A549 (cell line): ENCODE data around the gene SEMA3C. TPM values are rescaled to one million over a fixed set of nuclear protein-coding genes. Genes with fewer than 3 reads are reported as not detected.
A peak's percentile ranks its signal among the peaks of the same experiment; 100 is the strongest.
"Not testable (repeated sequence)": the region's sequence is repeated elsewhere in the genome, so short reads cannot be mapped to it uniquely, and the experiment has no call there.

ENCODE experiments used
- ATAC-seq, 2 experiments: fragments of 200-7000 bp in 1 of 2; fragments of >200 bp in 1 of 2; cut with Nextera tagmentation in 1 of 2; cut with Tn5 transposase in 1 of 2; 3 replicates each; pipeline versions ENCODE4 v1.8.0 to v1.9.1; 2018 to 2020; ENCODE audit warnings: mild to moderate bottlenecking in 1 of 2, moderate library complexity in 1 of 2
- CTCF ChIA-PET: fragments of 300-600 bp; sonication (Branson Sonifier 250); formaldehyde crosslinking; extraction: SDS; loops from one replicate; lab custom pipeline; 2021; ENCODE audit warnings: antibody characterized with exemption, inconsistent platforms; lab: Yijun Ruan, JAX
- POLR2A ChIA-PET: fragments of 350-600 bp; formaldehyde crosslinking; extraction: SDS; loops from one replicate; lab custom pipeline; 2021; ENCODE audit warnings: antibody characterized with exemption, inconsistent platforms; lab: Yijun Ruan, JAX
- DNase-seq, 2 experiments: peaks; one replicate each; pipeline versions ENCODE4 v3.0.0 to v3.0.0-alpha.2; 2011 to 2016; ENCODE audit warnings: low read depth in 1 of 2, low spot score in 1 of 2
- FAIRE-seq: peaks from 2 replicates; lab custom pipeline; 2011; peaks lifted over from hg19 to GRCh38; lab: Jason Lieb, UNC
- H3K27ac ChIP-seq, 2 experiments: fragments of >200 bp; sonication (Bioruptor Twin); formaldehyde crosslinking; 3 replicates each; pipeline ENCODE4 v1.5.1; 2016 to 2017
- H3K4me1 ChIP-seq: fragments of >200 bp; sonication (Bioruptor Twin); formaldehyde crosslinking; 3 replicates; pipeline ENCODE4 v1.6.1; 2016
- H3K4me2 ChIP-seq: fragments of >200 bp; sonication (Bioruptor Twin); formaldehyde crosslinking; 3 replicates; pipeline ENCODE4 v1.6.1; 2016
- H3K4me3 ChIP-seq: fragments of >200 bp; sonication (Bioruptor Twin); formaldehyde crosslinking; 3 replicates; pipeline ENCODE4 v1.5.1; 2016
- H3K9me3 ChIP-seq: fragments of >200 bp; sonication (Bioruptor Twin); formaldehyde crosslinking; 3 replicates; pipeline ENCODE4 v1.6.1; 2016
- ATOH8 ChIP-seq: fragments of 250-450 bp; sonication (Bioruptor Pico); IDR thresholded peaks from 2 replicates; pipeline ENCODE4 v1.5.0; 2020; ENCODE audit warnings: low read depth, mild to moderate bottlenecking, moderate library complexity
- BCL3 ChIP-seq: fragments of >200 bp; sonication (Bioruptor Twin); formaldehyde crosslinking; IDR thresholded peaks from 3 replicates; pipeline ENCODE4 v1.6.1; 2016
- BHLHE40 ChIP-seq: IDR thresholded peaks from 2 replicates; pipeline ENCODE4 v1.6.1; 2012; ENCODE audit warnings: low read depth, low read length, inconsistent platforms
- CBX2 ChIP-seq: fragments of 200-600 bp; sonication (generic); IDR thresholded peaks from 2 replicates; pipeline ENCODE4 v1.6.1; 2016; ENCODE audit warnings: low read depth, mild to moderate bottlenecking, borderline replicate concordance
- CBX8 ChIP-seq: fragments of 200-600 bp; sonication (generic); IDR thresholded peaks from 2 replicates; pipeline ENCODE4 v1.6.1; 2016
- CHD2 ChIP-seq: fragments of 150-350 bp; IDR thresholded peaks from 2 replicates; pipeline ENCODE4 v1.6.1; 2014; ENCODE audit warnings: low read length; ENCODE audit not compliant: partially characterized antibody
- CHD4 ChIP-seq: fragments of 200-600 bp; sonication (generic); IDR thresholded peaks from 2 replicates; pipeline ENCODE4 v1.6.1; 2016; ENCODE audit warnings: antibody characterized with exemption, mild to moderate bottlenecking, borderline replicate concordance
- CTCF ChIP-seq: fragments of >200 bp; sonication (Bioruptor Twin); formaldehyde crosslinking; IDR thresholded peaks from 3 replicates; pipeline ENCODE4 v1.5.1; 2016
- EHF ChIP-seq: fragments of 250-450 bp; sonication (Bioruptor Pico); IDR thresholded peaks from 2 replicates; pipeline ENCODE4 v1.5.0; 2020; ENCODE audit warnings: mild to moderate bottlenecking
- EP300 ChIP-seq, 2 experiments: fragments of >200 bp; sonication (Bioruptor Twin); formaldehyde crosslinking; IDR thresholded peaks; 2 replicates in 1 of 2; 3 replicates in 1 of 2; pipeline ENCODE4 v1.6.1; 2016 to 2017
- GATA3 ChIP-seq: IDR thresholded peaks from 2 replicates; pipeline ENCODE4 v1.6.1; 2012; ENCODE audit warnings: borderline replicate concordance
- HDAC2 ChIP-seq: fragments of 200-600 bp; sonication (generic); IDR thresholded peaks from 2 replicates; pipeline ENCODE4 v1.6.1; 2016
- HOXA7 ChIP-seq: fragments of 250-450 bp; sonication (Bioruptor Pico); IDR thresholded peaks from 2 replicates; pipeline ENCODE4 v1.5.0; 2020; ENCODE audit warnings: mild to moderate bottlenecking, moderate library complexity
- KDM1A ChIP-seq: fragments of 200-600 bp; sonication (generic); IDR thresholded peaks from 2 replicates; pipeline ENCODE4 v1.6.1; 2016; ENCODE audit warnings: low read depth, mild to moderate bottlenecking
- MAFK ChIP-seq: fragments of 450-650 bp; IDR thresholded peaks from 2 replicates; pipeline ENCODE4 v1.6.1; 2014; ENCODE audit not compliant: partially characterized antibody
- MYC ChIP-seq: IDR thresholded peaks from 2 replicates; pipeline ENCODE4 v1.6.1; 2012; ENCODE audit warnings: mild to moderate bottlenecking, inconsistent platforms, low read length, improper control_type of control experiment, borderline replicate concordance
- NPAS2 ChIP-seq: fragments of 250-450 bp; sonication (Bioruptor Pico); IDR thresholded peaks from 2 replicates; pipeline ENCODE4 v1.8.0; 2022; ENCODE audit warnings: mild to moderate bottlenecking, moderate library complexity, borderline replicate concordance
- PHF8 ChIP-seq: fragments of 200-600 bp; sonication (generic); IDR thresholded peaks from 2 replicates; pipeline ENCODE4 v1.6.1; 2016; ENCODE audit warnings: low read depth, mild to moderate bottlenecking, antibody characterized with exemption, moderate library complexity, borderline replicate concordance
- POLR2A ChIP-seq: IDR thresholded peaks from 2 replicates; pipeline ENCODE4 v1.6.1; 2012; ENCODE audit warnings: mild to moderate bottlenecking, low read length
- POLR2AphosphoS2 ChIP-seq: conservative IDR thresholded peaks from 2 replicates; pipeline ENCODE4 v1.6.1; 2012; ENCODE audit warnings: low read length, improper control_type of control experiment, inconsistent platforms
- RARB ChIP-seq: fragments of 250-450 bp; sonication (Bioruptor Pico); IDR thresholded peaks from 2 replicates; pipeline ENCODE4 v1.8.0; 2021; ENCODE audit warnings: mild to moderate bottlenecking, moderate library complexity
- REST ChIP-seq: fragments of 200-600 bp; sonication (generic); IDR thresholded peaks from 2 replicates; pipeline ENCODE4 v1.6.1; 2016; ENCODE audit warnings: antibody characterized with exemption, mild to moderate bottlenecking, moderate library complexity
- SREBF2 ChIP-seq: fragments of 450-650 bp; IDR thresholded peaks from 2 replicates; pipeline ENCODE4 v1.6.1; 2014; ENCODE audit warnings: mild to moderate bottlenecking, moderate library complexity
- TFCP2L1 ChIP-seq: fragments of 250-450 bp; sonication (Bioruptor Pico); IDR thresholded peaks from 2 replicates; pipeline ENCODE4 v1.5.0; 2021; ENCODE audit warnings: mild to moderate bottlenecking
- TP53 ChIP-seq: fragments of 250-450 bp; sonication (Bioruptor Pico); IDR thresholded peaks from 2 replicates; pipeline ENCODE4 v1.5.0; 2021; ENCODE audit warnings: mild to moderate bottlenecking, moderate library complexity
- ZSCAN20 ChIP-seq: fragments of 250-450 bp; sonication (Bioruptor Pico); IDR thresholded peaks from 2 replicates; pipeline ENCODE4 v1.8.0; 2022; ENCODE audit warnings: mild to moderate bottlenecking, moderate library complexity
- WGBS: methylation state at CpG from one replicate; pipeline ENCODE4 v1.1.6; 2017; ENCODE audit errors: missing lambda C conversion rate; 5-methylcytosine and 5-hydroxymethylcytosine counted together
- polyA plus RNA-seq, 4 experiments: library from polyadenylated mRNA; depleted of rRNA in 3 of 4; stranded (reverse); fragments of >200 nt; fragmentation: RNase III in 1 of 4; extraction: RNeasy Plus Mini Kit Qiagen cat#74134 plus additional on column Dnase treatment in 1 of 4; gene quantifications; 2 replicates in 3 of 4; 3 replicates in 1 of 4; pipeline ENCODE4 v1.2.3, GENCODE V29; 2011 to 2017

The SEMA3C gene
- polyA plus RNA-seq, 2 of the 4 experiments (the other 2 are of a cell fraction) = 78.1 to 212 TPM

- CTCF ChIA-PET = interaction anchor here (1.0 to 1.4 kb wide), 2 partner anchors 10 to 13 kb away, joined by 3 to 4 read pairs; no protein-coding TSS in a partner anchor
- no peak for FAIRE-seq
- Histone ChIP-seq H3K4me2 (no peak overlapping the region), H3K27ac (peak overlapping the region in 1 of 2 experiments; percentile 25; a peak in 1 of 6 replicates), H3K4me3 (no peak overlapping the region), H3K9me3 (peaks cover 4% of the 10 kb centered on the region; the same call in 1 of the 3 replicates), H3K4me1 (no peaks in the 10 kb centered on the region)
- DNase-seq = no peak
- TF ChIP-seq ATOH8 (CRISPR knock-in tag) (no peak), CTCF (no peak), CHD2 (no peak), EP300 (IDR thresholded peaks at IDR 0.05) (no peak), NPAS2 (CRISPR knock-in tag) (no peak), POLR2AphosphoS2 (no peak), RARB (CRISPR knock-in tag) (no peak)
- 79% methylated on average over 3 of the region's 3 CpGs for WGBS
- ATAC-seq = no peak
- POLR2A ChIA-PET = no interaction called here
Observed at GRCh38 chr7:80929619-80930018, 10.8 kb upstream of the SEMA3C start.

- FAIRE-seq, DNase-seq, H3K4me2 ChIP-seq, H3K27ac ChIP-seq, POLR2A ChIA-PET, H3K4me3 ChIP-seq, H3K9me3 ChIP-seq, ATAC-seq: not testable (repeated sequence)
- peak; percentile 80 for TF ChIP-seq MAFK
- peaks cover 15% of the 10 kb centered on the region for H3K4me1 ChIP-seq
- CTCF ChIA-PET = interaction anchor here (0.8 kb wide), 1 partner anchor 543 kb away, joined by 3 read pairs; no protein-coding TSS in a partner anchor
- WGBS = 95% methylated on average over 6 of the region's 6 CpGs
Observed at GRCh38 chr7:80926955-80927354, 8.1 kb upstream of the SEMA3C start.

- no peak for ATAC-seq
- POLR2A ChIA-PET = no interaction called here
- H3K9me3 ChIP-seq = peaks cover 9% of the 10 kb centered on the region; the same call in 1 of the 3 replicates
- peak overlapping the region in 1 of 2 experiments; percentile 48; a peak in 3 of 6 replicates for H3K27ac ChIP-seq
- WGBS = 48% methylated on average over 2 of the region's 2 CpGs
- TF ChIP-seq MYC (no peak), ZSCAN20 (CRISPR knock-in tag) (no peak), HDAC2 (no peak), KDM1A (no peak), HOXA7 (CRISPR knock-in tag) (no peak), POLR2AphosphoS2 (no peak), POLR2A (no peak), BHLHE40 (no peak), REST (no peak), GATA3 (no peak), CBX8 (no peak), SREBF2 (no peak), BCL3 (no peak), CBX2 (no peak), PHF8 (no peak), CHD4 (no peak), EHF (CRISPR knock-in tag) (no peak), TFCP2L1 (CRISPR knock-in tag) (no peak), TP53 (CRISPR knock-in tag) (no peak)
- H3K4me3 ChIP-seq = no peak overlapping the region
- no peak for FAIRE-seq
- H3K4me2 ChIP-seq = no peak overlapping the region
- H3K4me1 ChIP-seq = peaks cover 31% of the 10 kb centered on the region
- no peak for DNase-seq
- CTCF ChIA-PET = interaction anchor here (0.6 to 1.4 kb wide), 5 partner anchors 10 to 546 kb away, joined by 3 to 6 read pairs (median 3); no protein-coding TSS in a partner anchor
Observed at GRCh38 chr7:80924090-80924489, 5.2 kb upstream of the SEMA3C start.
